G401 (cell line): ENCODE measurements around the gene RTN4RL2. TPM values are rescaled to one million over a fixed set of nuclear protein-coding genes. Genes with fewer than 3 reads are reported as not detected.
"Not testable (repeated sequence)": the region's sequence is repeated elsewhere in the genome, so short reads cannot be mapped to it uniquely, and the experiment has no call there.

Experiments used
- DNase-seq: peaks from one replicate; pipeline ENCODE4 v3.0.0-alpha.2; 2015; ENCODE audit warnings: low spot score
- in situ Hi-C: cut with HindIII; loops from 2 replicates; pipeline ENCODE4 v1.10.0; 2016; ENCODE audit warnings: low sequenced_read_pairs, mixed read lengths
- total RNA-seq: library from RNA; depleted of rRNA; stranded (reverse); fragments of >200 nt; shearing (Covaris generic); gene quantifications from 2 replicates; pipeline ENCODE4 v1.2.3, GENCODE V29; 2014

RTN4RL2 gene
- total RNA-seq, 1 experiment from 2014 or later: not detected

DNA sequence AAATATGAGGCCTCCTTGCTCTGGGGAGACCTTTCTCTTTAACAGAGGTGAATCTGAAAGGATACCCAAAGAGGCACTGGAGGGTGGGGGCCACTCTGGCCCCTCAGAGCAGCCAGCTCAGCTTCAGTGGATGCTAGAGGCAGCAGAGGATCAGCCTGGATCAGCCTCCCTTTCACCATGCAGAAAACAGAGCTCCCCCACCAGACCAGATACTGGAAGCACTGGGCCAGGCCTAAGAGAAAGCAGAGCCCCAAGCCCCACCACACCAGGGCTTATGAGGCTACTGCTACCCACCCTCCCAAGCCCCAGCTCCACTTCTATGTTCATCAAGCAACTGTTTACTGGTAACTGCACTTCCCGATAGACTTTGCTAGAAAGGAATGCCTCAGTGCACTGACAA, 29.4 kb upstream of the RTN4RL2 start:
- DNase-seq: no peak
- in situ Hi-C loops: no loop called here

DNA sequence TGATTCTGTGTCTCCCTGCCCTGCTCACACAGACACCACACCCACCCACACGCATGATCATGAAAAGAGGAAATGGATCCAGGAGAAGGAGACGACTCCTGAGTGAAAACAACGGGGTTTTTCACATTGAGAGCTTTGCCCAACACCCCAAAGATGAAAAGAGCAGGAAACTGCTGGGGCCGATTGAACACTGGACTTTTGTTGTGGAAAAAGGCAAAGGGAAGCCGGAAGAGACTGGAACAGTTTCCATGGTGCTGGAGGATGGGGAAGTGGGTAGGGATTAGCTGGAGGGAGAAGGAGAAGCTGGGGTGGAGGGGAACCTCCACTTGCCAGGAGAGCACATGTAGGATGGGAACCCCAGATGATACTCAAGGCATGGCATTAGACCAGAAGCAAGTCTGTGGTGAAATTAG, 28.2 kb upstream of the RTN4RL2 start:
- no peak for DNase-seq
- in situ Hi-C loops: no loop called here

DNA sequence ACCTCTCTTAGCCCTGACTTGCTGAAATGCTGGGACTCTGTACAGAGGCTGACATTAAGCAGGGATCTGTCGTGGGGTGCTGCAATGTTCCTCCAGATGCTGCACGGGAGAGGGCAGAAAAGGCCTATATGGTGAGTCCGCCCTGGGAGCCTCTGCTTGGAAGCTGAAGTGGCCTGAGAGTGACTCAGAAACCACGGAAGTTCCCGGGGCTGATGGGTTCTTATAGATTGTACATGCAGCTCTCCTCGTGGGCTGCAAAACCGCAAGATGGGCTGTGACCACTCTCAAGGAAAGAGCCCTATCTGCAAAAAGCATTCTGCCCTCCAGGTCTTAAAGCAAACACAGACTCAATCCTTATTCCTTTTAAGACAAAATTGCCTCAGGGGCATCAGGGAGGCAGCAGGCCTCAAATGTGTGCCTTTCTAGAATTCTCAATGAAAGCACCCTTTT, 27.6 kb upstream of the RTN4RL2 start:
- no peak for DNase-seq
- in situ Hi-C loops: no loop called here

DNA sequence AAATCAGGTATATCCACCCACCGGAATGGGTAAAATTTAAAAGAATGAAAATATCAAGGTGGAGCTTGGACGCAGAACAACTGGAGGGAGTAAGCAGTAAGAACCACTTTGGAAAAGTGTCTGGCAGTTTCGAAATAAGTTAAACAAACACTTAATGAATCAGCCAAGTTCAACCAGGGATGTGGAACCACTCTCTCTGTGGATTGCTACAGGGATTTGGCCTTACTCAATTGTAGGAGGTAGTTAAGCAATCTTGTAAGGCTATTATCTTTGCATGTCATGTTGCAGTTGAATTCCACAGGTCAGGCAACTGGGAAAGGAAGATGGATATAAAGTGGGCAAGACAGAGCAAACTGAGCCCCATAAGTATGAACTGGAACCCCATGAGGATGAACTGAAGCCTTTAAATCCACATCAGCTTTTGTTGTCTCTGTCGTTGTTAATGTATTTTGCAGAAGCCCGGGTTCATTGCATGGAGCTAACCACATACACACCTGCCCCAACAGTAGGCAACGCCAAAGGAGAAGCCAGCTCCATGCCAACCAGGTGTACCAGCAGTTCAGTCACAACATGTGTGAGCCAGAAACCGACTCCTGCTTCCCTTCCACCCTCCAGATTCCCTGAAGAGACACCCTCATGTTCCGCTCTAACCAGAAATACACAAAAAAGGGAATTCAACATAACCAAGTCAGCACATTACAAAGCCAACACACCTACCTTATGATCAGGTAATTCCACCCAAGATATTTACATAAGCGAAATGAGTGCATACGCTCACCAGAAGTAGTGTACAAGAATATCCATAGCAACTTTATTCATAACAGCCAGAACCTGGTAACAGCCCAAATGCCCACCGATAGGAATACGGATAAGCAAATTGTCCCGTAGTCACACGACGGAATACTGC, 25.4 kb upstream of the RTN4RL2 start:
- no peak for DNase-seq
- in situ Hi-C loops: no loop called here

DNA sequence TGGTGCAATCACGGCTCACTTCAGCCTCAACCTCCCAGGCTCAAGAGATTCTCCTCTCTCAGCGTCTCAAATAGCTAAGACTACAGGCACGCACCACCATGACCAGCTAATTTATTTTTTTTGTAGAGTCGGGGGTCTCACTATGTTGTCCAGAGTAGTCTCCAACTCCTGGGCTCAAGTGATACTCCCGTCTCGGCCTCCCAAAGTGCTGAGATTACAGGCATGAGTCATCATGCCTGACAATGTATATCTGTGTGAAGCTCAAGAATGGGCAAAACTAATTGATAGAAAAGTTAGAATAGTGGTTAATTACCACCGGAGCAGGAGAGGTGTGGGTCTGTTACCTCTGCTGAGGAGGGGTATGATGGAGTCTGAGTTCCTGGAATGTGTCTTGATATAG, 24.3 kb upstream of the RTN4RL2 start:
- no peak for DNase-seq
- in situ Hi-C loops: no loop called here

DNA sequence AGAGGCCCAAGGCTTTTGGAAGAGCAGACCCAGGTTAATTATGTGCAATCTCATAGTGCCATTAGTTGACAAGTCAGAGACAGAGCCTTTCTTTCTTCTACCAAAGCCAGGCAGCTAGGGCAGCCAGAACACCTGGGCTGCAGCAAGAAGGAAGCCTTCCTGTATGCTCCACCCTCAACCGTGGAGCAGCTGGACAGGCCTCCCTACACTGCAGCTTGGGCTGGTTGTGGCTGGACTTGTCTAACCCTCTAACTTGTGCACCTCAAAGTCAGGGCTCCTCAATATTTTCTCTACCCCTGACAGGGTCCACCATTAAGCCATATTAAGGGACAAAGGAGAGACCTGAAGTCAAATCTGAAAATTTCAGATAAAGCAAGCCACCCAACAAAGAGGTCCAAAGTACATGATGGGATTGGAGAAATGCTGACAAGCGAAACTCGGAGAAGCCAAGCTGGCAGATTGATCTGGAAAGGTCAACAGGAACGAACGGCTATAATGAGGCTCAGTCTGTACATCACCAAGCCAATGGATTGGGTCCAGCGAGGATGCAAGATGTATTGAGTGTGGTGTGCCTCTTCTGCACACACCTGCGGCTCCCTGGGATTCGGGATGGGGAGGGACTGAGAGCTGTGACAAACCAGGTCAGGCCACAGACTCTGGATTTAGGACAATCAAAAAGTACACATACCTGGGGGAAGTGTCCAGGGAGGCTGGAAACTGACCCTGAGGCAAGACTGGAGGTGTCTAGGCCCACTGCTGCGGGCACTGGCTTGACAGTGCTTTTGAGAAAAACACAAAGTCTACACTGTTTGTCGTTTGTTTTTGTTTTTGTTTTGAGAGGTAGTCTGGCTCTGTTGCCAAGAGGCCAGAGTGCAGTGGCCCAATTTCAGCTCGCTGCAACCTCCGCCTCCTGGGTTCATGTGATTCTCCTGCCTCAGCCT, 21.7 kb upstream of the RTN4RL2 start:
- no peak for DNase-seq
- in situ Hi-C loops: no loop called here

DNA sequence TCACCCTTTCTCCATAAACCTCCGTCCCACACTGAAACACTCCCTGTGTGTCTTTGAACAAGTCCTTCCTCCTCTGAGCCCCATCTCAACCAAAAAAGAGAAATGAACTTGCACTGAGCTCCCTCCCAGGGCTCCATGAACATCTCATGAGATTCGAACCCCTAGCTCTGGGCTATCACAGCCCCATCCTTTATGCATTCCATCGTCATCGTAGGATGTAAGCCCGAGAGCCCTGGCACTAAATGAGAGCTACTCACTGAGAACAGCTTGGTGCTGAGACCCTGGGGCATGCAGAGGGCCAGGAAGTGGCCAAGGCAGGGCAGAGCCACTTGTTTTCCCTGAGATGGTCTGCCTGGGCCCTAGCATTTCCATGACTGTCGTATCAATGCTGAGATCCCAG, 20.5 kb upstream of the RTN4RL2 start:
- in situ Hi-C loops: no loop called here
- no peak for DNase-seq

DNA sequence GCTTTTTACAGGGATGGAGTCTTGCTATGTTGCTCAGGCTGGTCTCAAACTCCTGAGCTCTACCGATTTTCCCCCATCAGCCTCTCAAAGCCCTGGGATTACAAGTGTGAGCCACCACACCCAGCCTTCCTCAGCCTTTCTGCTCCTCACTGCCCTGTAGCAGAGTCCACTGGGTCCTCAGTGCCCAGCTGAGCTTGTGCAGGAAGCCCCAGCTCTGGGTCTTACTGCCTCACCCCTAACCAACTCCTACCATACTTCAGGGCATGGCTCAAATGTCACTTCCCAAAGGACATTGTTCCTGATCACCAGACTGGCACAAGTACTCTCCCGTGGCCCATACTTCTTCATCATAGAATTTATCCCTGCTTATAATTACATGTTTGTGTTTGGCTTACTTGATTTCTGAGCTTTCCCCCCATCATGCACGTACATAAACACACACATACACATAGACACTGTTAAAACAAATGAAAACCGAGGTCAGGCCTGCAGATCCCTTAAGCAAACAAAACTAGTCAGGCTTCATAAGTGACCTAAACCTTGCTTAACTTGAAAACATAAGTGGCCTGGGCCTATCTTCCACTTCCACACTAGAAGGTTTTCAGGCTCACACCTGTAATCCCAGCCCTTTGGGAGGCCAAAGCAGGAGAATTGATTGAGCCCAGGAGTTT, 19.4 kb upstream of the RTN4RL2 start:
- in situ Hi-C loops: no loop called here
- no peak for DNase-seq

DNA sequence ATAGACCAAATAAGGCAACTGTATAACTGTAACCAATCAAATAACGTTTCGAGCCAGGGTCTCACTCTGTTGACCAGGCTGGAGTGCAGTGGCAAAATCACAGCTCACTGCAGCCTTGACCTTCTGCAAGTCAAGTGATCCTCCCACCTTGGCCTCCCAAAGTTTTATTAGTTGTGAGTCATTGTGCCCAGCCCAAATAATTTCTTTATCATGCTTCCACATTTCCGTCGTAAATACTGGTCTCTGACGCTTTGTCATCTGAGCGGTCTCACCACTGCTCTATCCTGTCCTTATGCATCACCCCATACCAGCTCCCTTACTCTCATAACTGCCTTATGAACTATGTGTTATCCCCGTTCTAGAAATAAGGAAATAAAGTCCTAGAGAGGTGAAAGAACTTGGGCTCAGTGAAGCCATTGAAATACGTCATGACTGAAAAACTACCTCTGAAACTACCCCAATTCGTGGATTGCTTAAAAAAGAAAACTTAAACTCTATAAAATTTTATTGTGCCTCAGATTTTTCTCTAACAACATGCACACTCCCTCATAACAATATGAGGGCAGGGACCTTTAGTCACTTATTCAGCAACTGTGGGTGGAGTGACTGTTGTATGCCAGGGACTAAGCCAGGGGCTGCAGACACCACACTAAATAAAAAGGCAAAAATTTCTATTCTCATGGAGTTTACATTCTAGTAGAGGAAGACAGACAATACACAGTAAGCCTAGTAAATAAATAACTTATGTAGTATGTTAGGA, 15.8 kb upstream of the RTN4RL2 start:
- DNase-seq: no peak
- in situ Hi-C loops: no loop called here

DNA sequence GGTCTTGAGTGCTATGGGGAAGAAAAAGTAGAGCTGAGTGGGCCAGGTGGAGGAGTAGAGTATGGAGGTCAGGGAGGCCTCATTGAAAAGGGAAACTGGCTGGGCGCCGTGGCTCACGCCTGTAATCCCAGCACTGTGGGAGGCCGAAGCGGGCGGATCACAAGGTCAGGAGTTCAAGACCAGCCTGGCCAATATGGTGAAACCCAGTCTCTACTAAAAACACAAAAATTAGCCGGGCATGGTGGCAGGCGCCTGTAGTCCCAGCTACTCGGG, 15.3 kb upstream of the RTN4RL2 start:
- in situ Hi-C loops: not testable (repeated sequence)

DNA sequence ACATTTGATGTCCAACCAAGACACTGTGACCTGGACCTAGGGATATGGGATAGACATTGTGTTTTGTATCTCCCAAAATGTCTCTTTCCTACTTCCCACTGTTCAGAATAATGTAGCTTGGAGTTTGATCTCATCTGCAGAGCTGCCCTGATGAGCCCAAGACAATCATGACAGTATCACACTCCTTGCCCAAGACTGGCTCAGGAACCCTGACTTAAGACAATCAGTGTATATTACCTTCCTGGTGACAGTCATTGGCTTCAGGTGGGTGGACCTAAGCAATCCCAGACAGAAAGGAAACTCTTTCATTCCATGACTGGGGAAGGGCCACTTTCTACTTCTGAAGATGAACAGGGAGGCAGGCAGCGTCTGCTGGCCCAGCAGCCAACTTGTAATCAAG, 14.3 kb upstream of the RTN4RL2 start:
- in situ Hi-C loops: no loop called here
- no peak for DNase-seq

More for the DNA sequence above, 15.3 kb upstream of the RTN4RL2 start:
- DNase-seq: not testable (repeated sequence)

DNA sequence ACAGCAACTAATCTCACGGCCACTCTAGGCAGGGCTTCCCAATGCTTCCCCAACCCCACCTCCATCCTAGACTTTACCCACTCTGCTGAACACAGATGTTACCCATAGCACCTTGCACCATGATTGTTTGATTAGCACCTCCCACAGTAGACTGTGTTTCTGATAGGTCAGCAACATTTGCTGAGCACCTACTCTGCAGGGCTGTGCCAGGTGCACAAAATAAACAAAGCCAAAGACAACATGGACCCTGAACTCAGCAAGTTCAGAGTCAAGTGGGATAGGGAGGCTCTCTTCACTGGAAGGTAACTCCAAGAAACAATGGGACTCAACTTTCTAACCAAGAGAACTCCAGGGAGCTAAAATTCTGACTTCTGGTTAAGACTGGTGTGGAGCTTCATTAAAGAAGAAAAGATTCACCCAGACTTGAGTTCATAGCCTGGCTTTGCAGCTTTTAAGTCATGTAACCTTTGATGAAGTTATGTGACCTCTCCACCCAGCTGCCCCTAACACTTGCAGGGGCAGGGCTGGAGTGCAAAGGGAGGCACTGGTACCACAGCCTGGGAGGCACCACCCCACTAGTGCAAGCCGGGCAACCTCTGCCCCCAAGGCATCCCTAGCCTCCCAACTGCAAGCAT, 6.7 kb upstream of the RTN4RL2 start:
- in situ Hi-C loops: no loop called here
- no peak for DNase-seq

DNA sequence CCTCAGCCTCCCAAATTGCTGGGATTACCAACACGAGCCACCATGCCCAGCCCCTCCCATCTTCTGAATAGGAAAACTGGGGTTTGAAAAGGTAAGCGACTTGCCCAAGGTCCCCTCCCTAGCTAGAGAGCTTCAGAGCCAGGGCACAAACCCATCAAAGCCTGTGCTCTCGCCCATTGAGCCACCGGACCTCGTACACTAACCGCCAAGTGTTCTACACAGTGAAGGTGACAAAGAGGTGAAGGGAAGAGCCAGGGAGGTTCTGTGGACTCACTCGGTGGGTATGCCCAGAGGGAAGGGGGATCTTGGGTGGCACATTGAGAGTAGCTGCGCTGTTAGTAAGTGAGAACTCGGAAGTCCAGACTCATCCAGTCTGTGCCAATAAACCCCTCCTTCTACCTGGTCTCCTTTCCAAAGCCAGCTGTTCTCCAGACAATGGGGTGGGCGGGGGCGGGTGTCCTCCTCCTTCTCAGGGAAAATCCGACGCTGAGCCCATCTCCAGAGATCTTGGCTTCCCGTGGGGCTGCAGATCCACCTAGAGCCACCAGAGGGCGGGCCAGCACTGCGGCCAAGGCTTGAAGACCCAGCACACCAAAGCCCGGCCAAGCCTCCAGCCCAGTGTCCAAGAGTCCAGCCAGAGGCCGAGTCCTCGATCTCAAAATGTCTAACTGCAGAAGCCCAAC, 3.2 kb upstream of the RTN4RL2 start:
- in situ Hi-C loops: no loop called here
- DNase-seq: peak; percentile 89

DNA sequence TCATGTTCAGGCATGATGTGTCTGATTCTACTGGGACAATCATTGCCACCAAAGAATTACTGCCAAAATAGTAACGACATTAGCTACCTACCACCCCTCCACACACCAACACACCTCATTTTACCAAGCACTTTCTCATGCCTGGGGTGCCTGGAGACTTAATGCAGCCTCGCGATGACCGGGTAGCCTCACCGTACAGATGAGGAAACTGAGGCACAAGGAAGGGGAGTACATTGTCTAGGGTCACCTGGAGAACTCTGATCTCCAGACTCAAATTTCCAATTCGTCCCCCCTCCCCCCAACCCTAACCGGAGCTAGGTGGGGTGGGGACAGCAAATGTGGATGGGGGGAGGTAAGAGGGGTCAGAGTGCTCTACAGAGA, 2.7 kb upstream of the RTN4RL2 start:
- no peak for DNase-seq
- in situ Hi-C loops: no loop called here

DNA sequence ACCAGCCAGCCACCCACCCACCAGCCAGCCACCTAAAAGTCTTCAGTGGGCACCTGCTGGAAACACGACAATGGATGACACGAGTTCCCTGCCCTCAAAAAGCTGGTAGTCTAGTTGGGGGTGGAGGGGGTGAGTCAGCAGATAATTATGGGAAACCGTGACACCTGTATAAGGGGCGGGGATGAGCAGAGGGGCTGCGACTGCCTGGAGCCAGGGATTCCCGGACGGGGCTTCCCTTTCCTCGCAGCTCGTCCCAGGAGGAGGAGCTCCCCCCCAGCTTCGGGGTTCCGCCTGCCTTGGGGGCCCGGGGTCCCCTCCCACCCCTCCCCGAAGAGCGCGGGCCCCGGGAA, 2.3 kb upstream of the RTN4RL2 start:
- in situ Hi-C loops: no loop called here
- no peak for DNase-seq

DNA sequence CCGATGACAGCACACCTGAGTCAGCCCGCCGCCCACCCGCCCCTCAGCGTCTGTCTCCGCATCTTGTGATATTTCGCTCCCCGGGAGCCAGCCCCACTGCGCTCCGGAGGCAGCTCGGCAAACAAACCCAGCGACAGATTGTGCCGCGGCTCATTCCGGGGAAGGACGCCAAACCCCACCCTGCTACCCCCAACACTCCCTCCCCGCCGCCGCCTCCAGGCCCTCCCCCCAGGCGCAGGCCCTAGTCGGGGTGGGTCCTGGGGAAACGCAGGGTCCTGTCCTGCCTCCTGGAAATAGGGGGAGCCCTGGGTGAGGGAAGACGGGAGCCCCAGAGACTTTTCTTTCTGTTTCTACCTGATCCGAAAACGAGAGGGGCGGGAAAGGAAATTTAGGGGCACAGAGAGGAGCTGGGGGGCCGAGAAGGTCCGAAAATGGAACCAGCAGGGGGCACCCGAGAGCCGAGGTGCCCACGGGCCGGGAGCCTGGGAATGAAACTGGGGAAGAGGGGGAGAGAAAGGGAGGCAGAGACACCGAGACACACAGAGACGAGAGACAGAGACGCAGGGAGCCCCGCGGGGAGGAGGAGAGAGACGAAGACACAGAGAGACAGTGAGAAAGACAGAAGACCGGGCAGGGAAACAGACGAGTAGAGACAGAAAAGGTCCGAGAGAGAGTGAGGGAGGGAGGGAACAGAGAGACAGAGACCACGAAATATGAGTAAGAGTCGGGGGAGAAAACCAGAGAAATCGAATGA, 1.7 kb upstream of the RTN4RL2 start:
- in situ Hi-C loops: no loop called here
- peak; percentile 24 for DNase-seq

DNA sequence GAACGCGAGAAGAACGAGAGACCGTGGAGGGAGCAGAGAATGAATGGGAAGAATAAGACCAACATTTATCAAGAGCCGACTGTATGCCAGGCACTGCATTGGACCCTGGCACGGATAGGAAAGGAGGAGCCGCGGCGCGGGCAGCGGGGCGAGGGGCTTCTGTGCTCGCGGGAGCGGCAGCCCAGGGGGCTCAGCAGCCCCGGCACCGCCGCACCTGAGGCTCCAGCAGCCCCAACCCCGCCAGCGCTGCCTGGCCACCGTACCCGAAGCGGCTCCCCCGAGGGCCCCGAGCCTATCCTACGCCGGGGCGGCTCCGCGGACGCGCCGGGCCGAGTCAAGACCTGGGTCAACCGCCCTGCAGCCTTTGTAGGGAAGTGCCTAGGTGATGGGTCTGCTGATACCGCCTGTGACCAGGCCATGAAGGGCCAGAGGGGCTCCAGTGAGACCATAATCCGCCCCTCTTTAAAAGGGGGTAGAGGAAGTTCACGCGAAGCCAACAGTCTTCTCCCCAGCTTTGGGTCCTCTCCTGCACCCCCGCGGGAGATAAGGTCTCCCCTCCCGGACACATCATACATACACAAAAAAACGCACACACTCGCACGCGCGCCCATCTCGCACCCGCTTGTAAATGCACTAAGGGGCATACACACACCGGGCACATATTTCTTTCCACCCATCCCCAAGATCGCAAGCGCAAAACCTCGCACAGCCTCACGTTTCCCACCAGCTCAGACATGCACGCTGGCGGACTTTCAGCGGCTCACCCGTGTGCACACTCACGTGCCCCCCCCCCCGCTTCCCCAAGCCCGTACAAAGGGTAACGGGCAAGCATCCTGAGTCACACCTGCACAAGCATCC, 935 bp upstream of the RTN4RL2 start:
- in situ Hi-C loops: no loop called here
- DNase-seq: no peak
